PC-9 (cell line): ENCODE data around the gene CCDC33.

Experiments
- CTCF ChIP-seq: fragments of 200-600 bp; sonication (generic); conservative IDR thresholded peaks from 2 replicates; pipeline ENCODE4 v1.6.1; 2017; ENCODE audit warnings: mixed run types, antibody characterized with exemption, mild to moderate bottlenecking, moderate library complexity
- EZH2 ChIP-seq: fragments of 200-600 bp; sonication (generic); IDR thresholded peaks from 2 replicates; pipeline ENCODE4 v1.8.0; 2017; ENCODE audit warnings: antibody characterized with exemption, low read depth

GRCh38 chr15:74293021-74293810 is 57.1 kb downstream of the CCDC33 start:
- TF ChIP-seq EZH2 (no peak), CTCF (no peak)
